AG10803 (cell line): Measurements from ENCODE around the gene SLC39A1.
A peak's percentile ranks its signal among the peaks of the same experiment; 100 is the strongest.
"Not testable (repeated sequence)": the region's sequence is repeated elsewhere in the genome, so short reads cannot be mapped to it uniquely, and the experiment has no call there.

Source experiments
- DNase-seq: peaks from one replicate; pipeline ENCODE4 v3.0.0; 2010; ENCODE audit warnings: low read depth
- H3K4me3 ChIP-seq: 2 replicates; pipeline ENCODE4 v1.5.1; 2011; ENCODE audit warnings: mild to moderate bottlenecking, low read length, control low read depth
- CTCF ChIP-seq: conservative IDR thresholded peaks from 2 replicates; pipeline ENCODE4 v1.5.1; 2011; ENCODE audit warnings: mild to moderate bottlenecking, low read length, control low read depth, inconsistent platforms

The SLC39A1 gene

GRCh38 chr1:153963030-153963849 lies at the start of gene SLC39A1:
SLC39A1 (minus strand) TSS chr1:153963537; CDS start chr1:153962715, 822 bp downstream.
- DNase-seq, result peak; percentile 94
- TF ChIP-seq CTCF, result no peak
- peak within 1 kb of the TSS; percentile 86 for H3K4me3 ChIP-seq

GRCh38 chr1:154012543-154012942 lies 49.2 kb upstream of the SLC39A1 start:
- not testable (repeated sequence) for DNase-seq, H3K4me3 ChIP-seq

GRCh38 chr1:154012129-154012528 lies 48.8 kb upstream of the SLC39A1 start:
- no peak for TF ChIP-seq CTCF
- no peak for DNase-seq
- H3K4me3 ChIP-seq, result no peak overlapping the region

- no peak for TF ChIP-seq CTCF
- DNase-seq, result no peak
- H3K4me3 ChIP-seq, result no peak overlapping the region
Observed at GRCh38 chr1:154006136-154006535, 42.8 kb upstream of the SLC39A1 start.

GRCh38 chr1:154000420-154000819 lies 37.1 kb upstream of the SLC39A1 start:
- no peak for DNase-seq
- no peak overlapping the region for H3K4me3 ChIP-seq
- no peak for TF ChIP-seq CTCF

- not testable (repeated sequence) for DNase-seq, H3K4me3 ChIP-seq
Observed at GRCh38 chr1:153996882-153997281, 33.5 kb upstream of the SLC39A1 start.

GRCh38 chr1:153995640-153996039 lies 32.3 kb upstream of the SLC39A1 start:
- DNase-seq, result no peak
- TF ChIP-seq CTCF, result no peak
- no peak overlapping the region for H3K4me3 ChIP-seq

GRCh38 chr1:153995202-153995601 lies 31.9 kb upstream of the SLC39A1 start:
- no peak for DNase-seq
- TF ChIP-seq CTCF, result no peak
- no peak overlapping the region for H3K4me3 ChIP-seq
